ENCODE measurements around the gene AP1B1. TPM values are rescaled to one million over a fixed set of nuclear protein-coding genes. Genes with fewer than 3 reads are reported as not detected.

AP1B1 gene
- total RNA-seq, 1 donor from 2014 or later = 70.3 TPM

- no peak for ATAC-seq
- Histone ChIP-seq H3K36me3 (peaks cover 44% of the 10 kb centered on the region), H3K27ac (no peak overlapping the region), H3K27me3 (ENCODE audit: low read depth) (no peaks in the 10 kb centered on the region), H3K4me3 (no peak overlapping the region), H3K4me1 (peaks cover 16% of the 10 kb centered on the region), H3K9me3 (no peaks in the 10 kb centered on the region)
- intact Hi-C loops (cut with DNase I) = no loop called here
- DNase-seq = no peak
- no peak for TF ChIP-seq CTCF (IDR thresholded peaks at IDR 0.05)
Measured at GRCh38 chr22:29301716-29302401, 86.5 kb downstream of the AP1B1 start.

- H3K4me3 ChIP-seq = no peak overlapping the region
- peaks cover 13% of the 10 kb centered on the region for H3K4me1 ChIP-seq
- H3K27ac ChIP-seq = no peak overlapping the region
- peaks cover 52% of the 10 kb centered on the region for H3K36me3 ChIP-seq
- no peak for ATAC-seq
- no peaks in the 10 kb centered on the region for H3K27me3 ChIP-seq (ENCODE audit: low read depth)
- intact Hi-C loops (cut with DNase I) = no loop called here
- no peaks in the 10 kb centered on the region for H3K9me3 ChIP-seq
- TF ChIP-seq CTCF (IDR thresholded peaks at IDR 0.05) = no peak
- DNase-seq = no peak
Measured at GRCh38 chr22:29300807-29301601, 87.4 kb downstream of the AP1B1 start.

- ATAC-seq = no peak
- no peaks in the 10 kb centered on the region for H3K27me3 ChIP-seq (ENCODE audit: low read depth)
- DNase-seq = no peak
- peaks cover 58% of the 10 kb centered on the region for H3K36me3 ChIP-seq
- H3K4me1 ChIP-seq = peaks cover 9% of the 10 kb centered on the region
- intact Hi-C loops (cut with DNase I) = no loop called here
- H3K27ac ChIP-seq = no peak overlapping the region
- no peaks in the 10 kb centered on the region for H3K9me3 ChIP-seq
- no peak for TF ChIP-seq CTCF (IDR thresholded peaks at IDR 0.05)
- no peak overlapping the region for H3K4me3 ChIP-seq
Measured at GRCh38 chr22:29300467-29300806, 87.9 kb downstream of the AP1B1 start.

GRCh38 chr22:29299136-29299900 is 89.1 kb downstream of the AP1B1 start:
- no peak for TF ChIP-seq CTCF (IDR thresholded peaks at IDR 0.05)
- Histone ChIP-seq H3K4me3 (no peak overlapping the region), H3K9me3 (no peaks in the 10 kb centered on the region), H3K36me3 (peaks cover 69% of the 10 kb centered on the region), H3K27me3 (ENCODE audit: low read depth) (no peaks in the 10 kb centered on the region), H3K4me1 (peaks cover 9% of the 10 kb centered on the region), H3K27ac (no peak overlapping the region)
- intact Hi-C loops (cut with DNase I) = no loop called here
- DNase-seq = no peak
- no peak for ATAC-seq

GRCh38 chr22:29298641-29299040 is 89.7 kb downstream of the AP1B1 start:
- H3K9me3 ChIP-seq = no peaks in the 10 kb centered on the region
- no peaks in the 10 kb centered on the region for H3K27me3 ChIP-seq (ENCODE audit: low read depth)
- H3K4me3 ChIP-seq = no peak overlapping the region
- intact Hi-C loops (cut with DNase I) = no loop called here
- H3K27ac ChIP-seq = no peak overlapping the region
- H3K36me3 ChIP-seq = peaks cover 76% of the 10 kb centered on the region
- ATAC-seq = no peak
- H3K4me1 ChIP-seq = peaks cover 9% of the 10 kb centered on the region
- no peak for DNase-seq
- no peak for TF ChIP-seq CTCF (IDR thresholded peaks at IDR 0.05)

All from lower lobe of right lung (tissue), 2 donors.